HEK293 (cell line): Measurements from ENCODE around the gene TEAD1.

Experiments used
- CTCF ChIA-PET: fragments of 350-600 bp; formaldehyde crosslinking; extraction: SDS; loops from one replicate; lab custom pipeline; 2021; ENCODE audit warnings: antibody characterized with exemption; lab: Yijun Ruan, JAX
- POLR2A ChIA-PET: fragments of 300-600 bp; formaldehyde crosslinking; extraction: SDS; loops from one replicate; lab custom pipeline; 2020; ENCODE audit warnings: antibody characterized with exemption, inconsistent platforms; lab: Yijun Ruan, JAX
- H3K27ac ChIP-seq: fragments of 200-500 bp; sonication (Bioruptor generic); 2 replicates; pipeline ENCODE4 v1.5.1; 2014; ENCODE audit warnings: low read depth, low read length, control low read depth, inconsistent platforms; ENCODE audit errors: extremely low read depth
- H3K36me3 ChIP-seq, 2 experiments: fragments of 200-500 bp in 1 of 2; sonication (Bioruptor generic) in 1 of 2; 1 replicate in 1 of 2; 2 replicates in 1 of 2; pipeline ENCODE4 v1.5.1; 2014 to 2017; ENCODE audit warnings: inconsistent platforms in 2 of 2, low read length in 2 of 2; ENCODE audit not compliant: control insufficient read depth in 2 of 2, insufficient read depth in 1 of 2
- H3K4me1 ChIP-seq: fragments of 200-500 bp; sonication (Bioruptor generic); 2 replicates; pipeline ENCODE4 v1.5.1; 2014; ENCODE audit warnings: mild to moderate bottlenecking, low read length, inconsistent platforms; ENCODE audit not compliant: control insufficient read depth, insufficient read depth
- H3K4me3 ChIP-seq: 2 replicates; pipeline ENCODE4 v1.5.1; 2011; ENCODE audit warnings: low read depth, mild to moderate bottlenecking, control low read depth, low read length, moderate library complexity
- H3K9me3 ChIP-seq: fragments of 200-500 bp; sonication (Bioruptor generic); 2 replicates; pipeline ENCODE4 v1.5.1; 2014; ENCODE audit warnings: low read depth, low read length, inconsistent platforms; ENCODE audit not compliant: control insufficient read depth, insufficient read depth
- BCL11A ChIP-seq: fragments of 450-650 bp; formaldehyde crosslinking; IDR thresholded peaks from 2 replicates; pipeline ENCODE4 v1.5.1; 2016; ENCODE audit warnings: low read depth, missing biosample characterization, missing genetic modification characterization
- GFI1B ChIP-seq: fragments of 450-650 bp; formaldehyde crosslinking; IDR thresholded peaks from 2 replicates; pipeline ENCODE4 v1.5.1; 2016; ENCODE audit warnings: missing biosample characterization, missing genetic modification characterization
- GLI4 ChIP-seq: fragments of 450-650 bp; formaldehyde crosslinking; IDR thresholded peaks from 2 replicates; pipeline ENCODE4 v1.5.1; 2016; ENCODE audit warnings: missing biosample characterization, missing genetic modification characterization
- OVOL3 ChIP-seq: fragments of 450-650 bp; formaldehyde crosslinking; IDR thresholded peaks from 2 replicates; pipeline ENCODE4 v1.5.1; 2016; ENCODE audit warnings: missing biosample characterization, missing genetic modification characterization
- SALL2 ChIP-seq: fragments of 450-650 bp; formaldehyde crosslinking; IDR thresholded peaks from 2 replicates; pipeline ENCODE4 v1.5.0; 2017; ENCODE audit warnings: missing biosample characterization, mild to moderate bottlenecking, missing genetic modification characterization, borderline replicate concordance
- TRIM28 ChIP-seq: IDR thresholded peaks from 2 replicates; pipeline ENCODE4 v1.6.1; 2011; ENCODE audit warnings: low read length, control low read depth, borderline replicate concordance
- ZBTB48 ChIP-seq: fragments of 450-650 bp; formaldehyde crosslinking; IDR thresholded peaks from 2 replicates; pipeline ENCODE4 v1.5.1; 2016; ENCODE audit warnings: missing biosample characterization, missing genetic modification characterization
- ZBTB6 ChIP-seq: fragments of 450-650 bp; formaldehyde crosslinking; IDR thresholded peaks from 2 replicates; pipeline ENCODE4 v1.5.1; 2017; ENCODE audit warnings: missing biosample characterization, missing genetic modification characterization
- ZIC2 ChIP-seq: fragments of 450-650 bp; formaldehyde crosslinking; IDR thresholded peaks from 2 replicates; pipeline ENCODE4 v1.5.1; 2016; ENCODE audit warnings: missing biosample characterization, missing genetic modification characterization
- ZNF16 ChIP-seq: fragments of 450-650 bp; formaldehyde crosslinking; IDR thresholded peaks from 2 replicates; pipeline ENCODE4 v1.5.1; 2016; ENCODE audit warnings: low read depth, missing biosample characterization, missing genetic modification characterization
- ZNF169 ChIP-seq: fragments of 450-650 bp; formaldehyde crosslinking; IDR thresholded peaks from 2 replicates; pipeline ENCODE4 v1.5.1; 2016; ENCODE audit warnings: missing biosample characterization, missing genetic modification characterization
- ZNF18 ChIP-seq: fragments of 450-650 bp; formaldehyde crosslinking; IDR thresholded peaks from 2 replicates; pipeline ENCODE4 v1.5.1; 2016; ENCODE audit warnings: missing biosample characterization, missing genetic modification characterization
- ZNF19 ChIP-seq: fragments of 450-650 bp; formaldehyde crosslinking; IDR thresholded peaks from 2 replicates; pipeline ENCODE4; 2016; ENCODE audit warnings: missing biosample characterization, missing genetic modification characterization, low read depth
- ZNF202 ChIP-seq: fragments of 450-650 bp; formaldehyde crosslinking; IDR thresholded peaks from 2 replicates; pipeline ENCODE4 v1.5.1; 2016; ENCODE audit warnings: missing biosample characterization, missing genetic modification characterization, borderline replicate concordance
- ZNF23 ChIP-seq: fragments of 450-650 bp; formaldehyde crosslinking; IDR thresholded peaks from 2 replicates; pipeline ENCODE4 v1.5.1; 2016; ENCODE audit warnings: missing biosample characterization, missing genetic modification characterization, borderline replicate concordance
- ZNF26 ChIP-seq: fragments of 450-650 bp; formaldehyde crosslinking; IDR thresholded peaks from 2 replicates; pipeline ENCODE4 v1.5.1; 2016; ENCODE audit warnings: missing biosample characterization, missing genetic modification characterization
- ZNF292 ChIP-seq: fragments of 450-650 bp; formaldehyde crosslinking; IDR thresholded peaks from 2 replicates; pipeline ENCODE4 v1.5.1; 2016; ENCODE audit warnings: low read depth, missing biosample characterization, missing genetic modification characterization, borderline replicate concordance
- ZNF366 ChIP-seq: fragments of 450-650 bp; formaldehyde crosslinking; conservative IDR thresholded peaks from 2 replicates; pipeline ENCODE4 v1.5.1; 2016; ENCODE audit warnings: missing biosample characterization, missing genetic modification characterization
- ZNF426 ChIP-seq: fragments of 450-650 bp; formaldehyde crosslinking; IDR thresholded peaks from 2 replicates; pipeline ENCODE4 v1.5.1; 2017; ENCODE audit warnings: missing biosample characterization, missing genetic modification characterization, mild to moderate bottlenecking, inconsistent platforms, moderate library complexity
- ZNF473 ChIP-seq: fragments of 450-650 bp; formaldehyde crosslinking; IDR thresholded peaks from 2 replicates; pipeline ENCODE4 v1.5.1; 2017; ENCODE audit warnings: missing biosample characterization, missing genetic modification characterization
- ZNF660 ChIP-seq: fragments of 450-650 bp; IDR thresholded peaks from 2 replicates; pipeline ENCODE4 v1.5.1; 2018; ENCODE audit warnings: missing biosample characterization, mild to moderate bottlenecking, missing genetic modification characterization
- ZNF791 ChIP-seq: fragments of 450-650 bp; formaldehyde crosslinking; IDR thresholded peaks from 2 replicates; pipeline ENCODE4 v1.5.1; 2016; ENCODE audit warnings: missing biosample characterization, missing genetic modification characterization
- TF ChIP-seq, protein P1 (sequence below): fragments of 450-650 bp; formaldehyde crosslinking; IDR thresholded peaks from 2 replicates; pipeline ENCODE4 v1.5.1; 2016; ENCODE audit warnings: missing biosample characterization, missing genetic modification characterization
- TF ChIP-seq, protein P2 (sequence below): fragments of 450-650 bp; formaldehyde crosslinking; IDR thresholded peaks from 2 replicates; pipeline ENCODE4; 2016; ENCODE audit warnings: missing biosample characterization, missing genetic modification characterization
- TF ChIP-seq, protein P3 (sequence below): fragments of 450-650 bp; formaldehyde crosslinking; IDR thresholded peaks from 2 replicates; pipeline ENCODE4 v1.5.1; 2016; ENCODE audit warnings: missing biosample characterization, missing genetic modification characterization
- TF ChIP-seq, protein P4 (sequence below): fragments of 450-650 bp; formaldehyde crosslinking; IDR thresholded peaks from 2 replicates; pipeline ENCODE4 v1.5.1; 2016; ENCODE audit warnings: missing biosample characterization, missing genetic modification characterization

The TEAD1 gene

GRCh38 chr11:12673924-12674570 is at the start of gene TEAD1 (continued):
- TF ChIP-seq ZNF26 (tag by site-specific recombination) (no peak), ZNF202 (tag by site-specific recombination) (no peak), TRIM28 (no peak), ZNF23 (tag by site-specific recombination) (no peak), ZNF16 (no peak), ZIC2 (tag by site-specific recombination) (no peak), ZBTB6 (tag by site-specific recombination) (peak; percentile 20; the same call in 1 of the 2 replicates), ZNF19 (tag by site-specific recombination) (no peak), ZNF660 (tag by site-specific recombination) (peak; percentile 52; the same call in 1 of the 2 replicates), GLI4 (tag by site-specific recombination) (no peak), ZBTB48 (tag by site-specific recombination) (no peak), ZNF169 (tag by site-specific recombination) (no peak), OVOL3 (no peak), SALL2 (tag by site-specific recombination) (no peak), BCL11A (no peak)
- TF ChIP-seq, protein P1, sequence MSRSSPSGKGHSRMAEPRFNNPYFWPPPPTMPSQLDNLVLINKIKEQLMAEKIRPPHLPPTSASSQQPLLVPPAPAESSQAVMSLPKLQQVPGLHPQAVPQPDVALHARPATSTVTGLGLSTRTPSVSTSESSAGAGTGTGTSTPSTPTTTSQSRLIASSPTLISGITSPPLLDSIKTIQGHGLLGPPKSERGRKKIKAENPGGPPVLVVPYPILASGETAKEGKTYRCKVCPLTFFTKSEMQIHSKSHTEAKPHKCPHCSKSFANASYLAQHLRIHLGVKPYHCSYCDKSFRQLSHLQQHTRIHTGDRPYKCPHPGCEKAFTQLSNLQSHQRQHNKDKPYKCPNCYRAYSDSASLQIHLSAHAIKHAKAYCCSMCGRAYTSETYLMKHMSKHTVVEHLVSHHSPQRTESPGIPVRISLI (tag by site-specific recombination): no peak
- TF ChIP-seq, protein P2, sequence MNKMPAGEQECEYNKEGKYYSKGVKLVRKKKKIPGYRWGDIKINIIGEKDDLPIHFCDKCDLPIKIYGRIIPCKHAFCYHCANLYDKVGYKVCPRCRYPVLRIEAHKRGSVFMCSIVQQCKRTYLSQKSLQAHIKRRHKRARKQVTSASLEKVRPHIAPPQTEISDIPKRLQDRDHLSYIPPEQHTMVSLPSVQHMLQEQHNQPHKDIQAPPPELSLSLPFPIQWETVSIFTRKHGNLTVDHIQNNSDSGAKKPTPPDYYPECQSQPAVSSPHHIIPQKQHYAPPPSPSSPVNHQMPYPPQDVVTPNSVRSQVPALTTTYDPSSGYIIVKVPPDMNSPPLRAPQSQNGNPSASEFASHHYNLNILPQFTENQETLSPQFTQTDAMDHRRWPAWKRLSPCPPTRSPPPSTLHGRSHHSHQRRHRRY: no peak
- TF ChIP-seq, protein P3, sequence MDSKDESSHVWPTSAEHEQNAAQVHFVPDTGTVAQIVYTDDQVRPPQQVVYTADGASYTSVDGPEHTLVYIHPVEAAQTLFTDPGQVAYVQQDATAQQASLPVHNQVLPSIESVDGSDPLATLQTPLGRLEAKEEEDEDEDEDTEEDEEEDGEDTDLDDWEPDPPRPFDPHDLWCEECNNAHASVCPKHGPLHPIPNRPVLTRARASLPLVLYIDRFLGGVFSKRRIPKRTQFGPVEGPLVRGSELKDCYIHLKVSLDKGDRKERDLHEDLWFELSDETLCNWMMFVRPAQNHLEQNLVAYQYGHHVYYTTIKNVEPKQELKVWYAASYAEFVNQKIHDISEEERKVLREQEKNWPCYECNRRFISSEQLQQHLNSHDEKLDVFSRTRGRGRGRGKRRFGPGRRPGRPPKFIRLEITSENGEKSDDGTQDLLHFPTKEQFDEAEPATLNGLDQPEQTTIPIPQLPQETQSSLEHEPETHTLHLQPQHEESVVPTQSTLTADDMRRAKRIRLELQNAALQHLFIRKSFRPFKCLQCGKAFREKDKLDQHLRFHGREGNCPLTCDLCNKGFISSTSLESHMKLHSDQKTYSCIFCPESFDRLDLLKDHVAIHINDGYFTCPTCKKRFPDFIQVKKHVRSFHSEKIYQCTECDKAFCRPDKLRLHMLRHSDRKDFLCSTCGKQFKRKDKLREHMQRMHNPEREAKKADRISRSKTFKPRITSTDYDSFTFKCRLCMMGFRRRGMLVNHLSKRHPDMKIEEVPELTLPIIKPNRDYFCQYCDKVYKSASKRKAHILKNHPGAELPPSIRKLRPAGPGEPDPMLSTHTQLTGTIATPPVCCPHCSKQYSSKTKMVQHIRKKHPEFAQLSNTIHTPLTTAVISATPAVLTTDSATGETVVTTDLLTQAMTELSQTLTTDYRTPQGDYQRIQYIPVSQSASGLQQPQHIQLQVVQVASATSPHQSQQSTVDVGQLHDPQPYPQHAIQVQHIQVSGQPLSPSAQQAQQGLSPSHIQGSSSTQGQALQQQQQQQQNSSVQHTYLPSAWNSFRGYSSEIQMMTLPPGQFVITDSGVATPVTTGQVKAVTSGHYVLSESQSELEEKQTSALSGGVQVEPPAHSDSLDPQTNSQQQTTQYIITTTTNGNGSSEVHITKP (tag by site-specific recombination): no peak; the same call in 1 of the 2 replicates

- H3K27ac ChIP-seq: no peak overlapping the region
- ChIA-PET POLR2A (no interaction called here), CTCF (no interaction called here)
- H3K4me3 ChIP-seq: no peak overlapping the region
- no peaks in the 10 kb centered on the region for H3K36me3 ChIP-seq
- TF ChIP-seq GFI1B (tag by site-specific recombination): no peak
- TF ChIP-seq ZNF473: no peak
- TF ChIP-seq, protein P4, sequence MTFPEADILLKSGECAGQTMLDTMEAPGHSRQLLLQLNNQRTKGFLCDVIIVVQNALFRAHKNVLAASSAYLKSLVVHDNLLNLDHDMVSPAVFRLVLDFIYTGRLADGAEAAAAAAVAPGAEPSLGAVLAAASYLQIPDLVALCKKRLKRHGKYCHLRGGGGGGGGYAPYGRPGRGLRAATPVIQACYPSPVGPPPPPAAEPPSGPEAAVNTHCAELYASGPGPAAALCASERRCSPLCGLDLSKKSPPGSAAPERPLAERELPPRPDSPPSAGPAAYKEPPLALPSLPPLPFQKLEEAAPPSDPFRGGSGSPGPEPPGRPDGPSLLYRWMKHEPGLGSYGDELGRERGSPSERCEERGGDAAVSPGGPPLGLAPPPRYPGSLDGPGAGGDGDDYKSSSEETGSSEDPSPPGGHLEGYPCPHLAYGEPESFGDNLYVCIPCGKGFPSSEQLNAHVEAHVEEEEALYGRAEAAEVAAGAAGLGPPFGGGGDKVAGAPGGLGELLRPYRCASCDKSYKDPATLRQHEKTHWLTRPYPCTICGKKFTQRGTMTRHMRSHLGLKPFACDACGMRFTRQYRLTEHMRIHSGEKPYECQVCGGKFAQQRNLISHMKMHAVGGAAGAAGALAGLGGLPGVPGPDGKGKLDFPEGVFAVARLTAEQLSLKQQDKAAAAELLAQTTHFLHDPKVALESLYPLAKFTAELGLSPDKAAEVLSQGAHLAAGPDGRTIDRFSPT: no peak
- TF ChIP-seq ZNF366 (tag by site-specific recombination): no peak
- TF ChIP-seq ZNF791 (tag by site-specific recombination): no peak
- TF ChIP-seq ZNF18 (tag by site-specific recombination): no peak
- no peak for TF ChIP-seq ZNF292 (tag by site-specific recombination)
- no peak for TF ChIP-seq ZNF426 (tag by site-specific recombination)
- no peaks in the 10 kb centered on the region for H3K9me3 ChIP-seq
- no peaks in the 10 kb centered on the region for H3K4me1 ChIP-seq
Measured at GRCh38 chr11:12624595-12624994, 49.6 kb upstream of the TEAD1 start.
